ENCODE measurements around the gene PRKAR2A. TPM values are rescaled to one million over a fixed set of nuclear protein-coding genes. Genes with fewer than 3 reads are reported as not detected.

Gene PRKAR2A
- total RNA-seq, 1 donor from 2014 or later = 55.5 TPM

DNA sequence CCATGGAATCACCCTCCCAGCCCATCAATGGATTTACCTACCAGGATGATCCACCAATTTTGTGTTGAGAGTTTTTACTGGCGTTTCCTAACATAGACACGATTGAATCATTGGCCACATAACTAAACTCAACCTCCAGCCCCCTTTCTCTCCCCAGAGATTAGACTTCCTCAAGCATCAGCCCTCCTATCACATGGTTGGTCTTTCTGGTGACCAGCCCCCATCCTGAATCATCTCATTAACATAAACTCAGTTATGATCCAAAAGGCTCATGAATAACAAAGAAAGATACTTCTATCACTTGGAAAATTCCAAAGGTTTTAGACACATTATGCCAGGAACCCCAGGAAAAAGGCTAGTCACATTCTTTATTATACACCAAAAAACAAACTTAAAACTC lies 21.2 kb downstream of the PRKAR2A start:
- Mint-ChIP-seq H3K27ac (ENCODE audit: unreplicated experiment) (no peak overlapping the region), H3K9me3 (ENCODE audit: unreplicated experiment) (no peaks in the 10 kb centered on the region), H3K36me3 (ENCODE audit: unreplicated experiment) (no peaks in the 10 kb centered on the region), H3K4me3 (ENCODE audit: unreplicated experiment) (no peak overlapping the region), H3K4me1 (ENCODE audit: low read depth, unreplicated experiment) (peaks cover 7% of the 10 kb centered on the region), H3K27me3 (ENCODE audit: unreplicated experiment) (no peaks in the 10 kb centered on the region)
- TF ChIP-seq, protein P1, sequence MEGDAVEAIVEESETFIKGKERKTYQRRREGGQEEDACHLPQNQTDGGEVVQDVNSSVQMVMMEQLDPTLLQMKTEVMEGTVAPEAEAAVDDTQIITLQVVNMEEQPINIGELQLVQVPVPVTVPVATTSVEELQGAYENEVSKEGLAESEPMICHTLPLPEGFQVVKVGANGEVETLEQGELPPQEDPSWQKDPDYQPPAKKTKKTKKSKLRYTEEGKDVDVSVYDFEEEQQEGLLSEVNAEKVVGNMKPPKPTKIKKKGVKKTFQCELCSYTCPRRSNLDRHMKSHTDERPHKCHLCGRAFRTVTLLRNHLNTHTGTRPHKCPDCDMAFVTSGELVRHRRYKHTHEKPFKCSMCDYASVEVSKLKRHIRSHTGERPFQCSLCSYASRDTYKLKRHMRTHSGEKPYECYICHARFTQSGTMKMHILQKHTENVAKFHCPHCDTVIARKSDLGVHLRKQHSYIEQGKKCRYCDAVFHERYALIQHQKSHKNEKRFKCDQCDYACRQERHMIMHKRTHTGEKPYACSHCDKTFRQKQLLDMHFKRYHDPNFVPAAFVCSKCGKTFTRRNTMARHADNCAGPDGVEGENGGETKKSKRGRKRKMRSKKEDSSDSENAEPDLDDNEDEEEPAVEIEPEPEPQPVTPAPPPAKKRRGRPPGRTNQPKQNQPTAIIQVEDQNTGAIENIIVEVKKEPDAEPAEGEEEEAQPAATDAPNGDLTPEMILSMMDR (IDR thresholded peaks at IDR 0.05; ENCODE audit: partially characterized antibody, unreplicated experiment) = no peak
- DNase-seq = no peak

DNA sequence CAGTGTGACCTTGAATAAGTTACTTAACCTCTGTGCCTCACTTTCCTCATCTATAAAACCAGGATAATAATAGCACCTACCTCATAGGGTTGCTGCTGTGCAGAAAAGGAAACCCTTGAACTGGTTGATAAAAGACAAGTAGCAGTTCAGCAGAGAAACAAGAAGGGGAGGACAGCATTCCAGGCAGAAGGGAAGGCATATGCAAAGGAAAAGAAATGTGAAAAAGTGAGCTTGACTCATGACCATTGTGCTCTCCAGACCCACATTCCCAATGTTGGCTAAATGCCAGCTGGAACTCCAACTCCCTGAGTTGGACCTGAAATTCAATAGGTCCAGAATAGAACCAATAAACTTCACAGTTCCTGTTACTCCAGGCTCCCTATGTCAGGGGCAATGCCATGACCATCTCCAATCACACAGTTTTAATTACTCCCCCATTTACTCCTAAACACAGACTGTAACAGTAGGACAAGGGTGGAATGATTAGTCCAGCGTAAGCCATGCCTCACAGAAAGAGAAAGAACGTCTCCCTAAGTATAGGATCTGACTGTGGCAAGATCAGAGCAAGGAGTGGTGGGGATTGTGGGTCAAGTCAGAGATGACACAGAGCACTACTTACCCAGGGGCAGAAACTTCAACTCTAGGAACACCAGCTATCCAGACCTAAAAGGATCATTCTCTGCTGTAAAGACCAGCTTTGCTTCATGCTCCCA lies 26.9 kb downstream of the PRKAR2A start:
- DNase-seq = no peak
- no peaks in the 10 kb centered on the region for H3K9me3 Mint-ChIP-seq (ENCODE audit: unreplicated experiment)

DNA sequence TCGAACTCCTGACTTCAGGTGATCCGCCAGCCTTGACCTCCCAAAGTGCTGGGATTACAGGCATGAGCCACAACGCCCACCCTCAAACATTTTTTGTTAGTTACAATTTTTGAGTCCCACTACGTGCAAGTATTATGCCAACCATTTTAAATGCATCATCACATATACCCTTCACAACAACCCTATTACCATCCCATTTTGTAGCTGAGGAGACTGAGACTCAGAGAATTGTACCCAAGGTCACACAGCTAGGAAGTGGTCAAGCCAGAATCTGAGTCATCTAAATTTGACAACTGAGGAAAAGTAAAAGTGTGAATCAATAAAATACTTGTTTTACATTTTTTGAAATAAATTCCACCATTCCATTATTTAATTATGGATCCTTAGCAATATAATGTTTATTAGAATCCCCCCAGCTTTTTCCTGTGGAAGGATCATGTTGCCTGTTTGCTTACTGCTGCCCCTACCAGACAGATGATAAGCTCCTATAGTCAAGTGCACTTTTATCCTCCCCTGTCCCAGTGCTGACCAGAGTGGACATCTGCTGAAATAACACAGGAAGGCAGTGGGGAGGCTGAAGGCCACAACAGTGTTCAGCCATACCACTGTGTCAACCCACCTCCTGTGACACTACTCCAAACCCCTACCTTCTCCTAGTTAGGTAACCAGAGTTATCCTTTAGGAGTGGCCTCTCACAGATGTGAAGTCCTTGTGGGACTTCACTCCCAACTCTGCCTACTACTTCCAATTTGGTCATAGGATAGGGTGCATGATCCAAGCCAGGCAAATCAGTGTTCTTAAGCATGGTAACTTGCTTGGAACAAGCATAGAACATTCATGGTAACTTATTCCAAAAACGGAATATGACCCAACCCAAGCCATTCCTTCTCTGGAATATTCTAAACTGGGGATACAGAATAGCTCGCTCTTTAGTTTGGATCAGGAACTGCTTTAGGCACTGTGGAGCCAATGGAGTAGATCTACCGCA lies 28.1 kb downstream of the PRKAR2A start:
- no peak for DNase-seq
- Mint-ChIP-seq H3K9me3 (ENCODE audit: unreplicated experiment) (no peaks in the 10 kb centered on the region), H3K27me3 (ENCODE audit: unreplicated experiment) (no peaks in the 10 kb centered on the region), H3K4me3 (ENCODE audit: unreplicated experiment) (no peak overlapping the region), H3K4me1 (ENCODE audit: low read depth, unreplicated experiment) (no peaks in the 10 kb centered on the region), H3K27ac (ENCODE audit: unreplicated experiment) (no peak overlapping the region), H3K36me3 (ENCODE audit: unreplicated experiment) (no peaks in the 10 kb centered on the region)
- TF ChIP-seq, protein P1 (IDR thresholded peaks at IDR 0.05; ENCODE audit: partially characterized antibody, unreplicated experiment) = no peak

More for the DNA sequence above, 26.9 kb downstream of the PRKAR2A start:
- Mint-ChIP-seq H3K4me1 (ENCODE audit: low read depth, unreplicated experiment) (no peaks in the 10 kb centered on the region), H3K4me3 (ENCODE audit: unreplicated experiment) (no peak overlapping the region), H3K36me3 (ENCODE audit: unreplicated experiment) (no peaks in the 10 kb centered on the region), H3K27ac (ENCODE audit: unreplicated experiment) (no peak overlapping the region), H3K27me3 (ENCODE audit: unreplicated experiment) (no peaks in the 10 kb centered on the region)
- TF ChIP-seq, protein P1 (IDR thresholded peaks at IDR 0.05; ENCODE audit: partially characterized antibody, unreplicated experiment) = no peak

DNA sequence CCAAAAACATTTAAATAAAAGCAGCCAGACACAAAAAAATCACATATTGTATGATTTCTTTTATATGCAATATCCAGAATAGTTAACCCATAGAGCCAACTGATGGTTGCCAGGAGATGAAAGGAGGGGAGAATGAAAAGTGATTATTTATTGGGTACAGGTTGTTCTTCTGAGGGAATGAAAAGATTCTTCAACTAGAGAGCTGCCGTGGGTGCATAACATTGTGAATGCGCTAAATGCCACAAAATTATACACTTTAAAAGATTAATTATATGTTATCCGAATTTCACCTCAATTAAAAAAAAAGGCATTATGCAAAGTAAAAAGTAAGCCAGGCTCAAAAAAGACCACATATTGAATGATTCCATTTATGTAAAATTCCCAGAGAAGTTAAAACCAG lies 36.1 kb downstream of the PRKAR2A start:
- H3K4me1 Mint-ChIP-seq (ENCODE audit: low read depth, unreplicated experiment) = no peaks in the 10 kb centered on the region
- H3K4me3 Mint-ChIP-seq (ENCODE audit: unreplicated experiment) = no peak overlapping the region
- no peaks in the 10 kb centered on the region for H3K27me3 Mint-ChIP-seq (ENCODE audit: unreplicated experiment)
- TF ChIP-seq, protein P1 (IDR thresholded peaks at IDR 0.05; ENCODE audit: partially characterized antibody, unreplicated experiment) = no peak
- H3K36me3 Mint-ChIP-seq (ENCODE audit: unreplicated experiment) = no peaks in the 10 kb centered on the region
- H3K9me3 Mint-ChIP-seq (ENCODE audit: unreplicated experiment) = peaks cover 1% of the 10 kb centered on the region
- H3K27ac Mint-ChIP-seq (ENCODE audit: unreplicated experiment) = no peak overlapping the region
- DNase-seq = no peak

All from glutamatergic neuron (in vitro differentiated cells).